HEK293T (cell line): ENCODE data around the gene PKIB.

Experiments used
- ARNT ChIP-seq: fragments of 450-650 bp; IDR thresholded peaks from 2 replicates; pipeline ENCODE4 v1.6.1; 2017; ENCODE audit warnings: mild to moderate bottlenecking
- BHLHE40 ChIP-seq: fragments of 450-650 bp; IDR thresholded peaks from 2 replicates; pipeline ENCODE4 v1.6.1; 2016; ENCODE audit warnings: mild to moderate bottlenecking, moderate library complexity, borderline replicate concordance
- ELF4 ChIP-seq: fragments of 450-650 bp; IDR thresholded peaks from 2 replicates; pipeline ENCODE4 v1.6.1; 2017; ENCODE audit warnings: antibody characterized with exemption
- FOXA1 ChIP-seq: fragments of 450-650 bp; IDR thresholded peaks from 2 replicates; pipeline ENCODE4 v1.6.1; 2016; ENCODE audit warnings: mild to moderate bottlenecking
- FOXK2 ChIP-seq: fragments of 450-650 bp; IDR thresholded peaks from 2 replicates; pipeline ENCODE4 v1.6.1; 2016; ENCODE audit warnings: mild to moderate bottlenecking
- FOXM1 ChIP-seq: fragments of 450-650 bp; IDR thresholded peaks from 2 replicates; pipeline ENCODE4 v1.6.1; 2017; ENCODE audit warnings: mild to moderate bottlenecking, borderline replicate concordance
- HDGF ChIP-seq: fragments of 450-650 bp; IDR thresholded peaks from 2 replicates; pipeline ENCODE4 v1.6.1; 2017; ENCODE audit warnings: antibody characterized with exemption, borderline replicate concordance
- L3MBTL2 ChIP-seq: fragments of 450-650 bp; conservative IDR thresholded peaks from 2 replicates; pipeline ENCODE4 v1.6.1; 2016; ENCODE audit warnings: mild to moderate bottlenecking
- LEF1 ChIP-seq: fragments of 450-650 bp; IDR thresholded peaks from 2 replicates; pipeline ENCODE4 v1.6.1; 2017; ENCODE audit warnings: mild to moderate bottlenecking, borderline replicate concordance
- PKNOX1 ChIP-seq: fragments of 450-650 bp; IDR thresholded peaks from 2 replicates; pipeline ENCODE4 v1.6.1; 2016
- SP1 ChIP-seq: fragments of 450-650 bp; IDR thresholded peaks from 2 replicates; pipeline ENCODE4 v1.6.1; 2017
- SUZ12 ChIP-seq: fragments of 450-650 bp; IDR thresholded peaks from 2 replicates; pipeline ENCODE4 v1.6.1; 2016; ENCODE audit warnings: mild to moderate bottlenecking
- TARDBP ChIP-seq: fragments of 450-650 bp; IDR thresholded peaks from 2 replicates; pipeline ENCODE4 v1.6.1; 2016

- TF ChIP-seq SUZ12 (no peak), L3MBTL2 (no peak), PKNOX1 (no peak), SP1 (no peak), FOXM1 (no peak), BHLHE40 (no peak), HDGF (no peak), FOXA1 (no peak), TARDBP (no peak), FOXK2 (no peak), LEF1 (no peak), ELF4 (no peak), ARNT (no peak)
Observed at GRCh38 chr6:122697458-122697857, 87.3 kb downstream of the PKIB start.
